Body of pancreas (tissue), 4 donors: Measurements from ENCODE around the gene NPHP4.

Experiments used
- POLR2A ChIP-seq, 3 donors: fragments of 450-650 bp; IDR thresholded peaks; one replicate each; pipeline ENCODE4 v1.6.1; 2016; ENCODE audit warnings: antibody characterized with exemption in 3 of 3, mild to moderate bottlenecking in 2 of 3
- TF ChIP-seq, protein P1 (sequence below), 7 experiments: fragments of 450-650 bp in 4 of 7; fragments of 200-600 bp in 3 of 7; sonication (generic) in 3 of 7; IDR thresholded peaks; one replicate each; pipeline ENCODE4 v1.5.1; 2016 to 2019; ENCODE audit warnings: antibody characterized with exemption in 7 of 7

GRCh38 chr1:5847013-5847659 lies 145.1 kb downstream of the NPHP4 start:
- TF ChIP-seq, protein P1, sequence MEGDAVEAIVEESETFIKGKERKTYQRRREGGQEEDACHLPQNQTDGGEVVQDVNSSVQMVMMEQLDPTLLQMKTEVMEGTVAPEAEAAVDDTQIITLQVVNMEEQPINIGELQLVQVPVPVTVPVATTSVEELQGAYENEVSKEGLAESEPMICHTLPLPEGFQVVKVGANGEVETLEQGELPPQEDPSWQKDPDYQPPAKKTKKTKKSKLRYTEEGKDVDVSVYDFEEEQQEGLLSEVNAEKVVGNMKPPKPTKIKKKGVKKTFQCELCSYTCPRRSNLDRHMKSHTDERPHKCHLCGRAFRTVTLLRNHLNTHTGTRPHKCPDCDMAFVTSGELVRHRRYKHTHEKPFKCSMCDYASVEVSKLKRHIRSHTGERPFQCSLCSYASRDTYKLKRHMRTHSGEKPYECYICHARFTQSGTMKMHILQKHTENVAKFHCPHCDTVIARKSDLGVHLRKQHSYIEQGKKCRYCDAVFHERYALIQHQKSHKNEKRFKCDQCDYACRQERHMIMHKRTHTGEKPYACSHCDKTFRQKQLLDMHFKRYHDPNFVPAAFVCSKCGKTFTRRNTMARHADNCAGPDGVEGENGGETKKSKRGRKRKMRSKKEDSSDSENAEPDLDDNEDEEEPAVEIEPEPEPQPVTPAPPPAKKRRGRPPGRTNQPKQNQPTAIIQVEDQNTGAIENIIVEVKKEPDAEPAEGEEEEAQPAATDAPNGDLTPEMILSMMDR (IDR thresholded peaks at IDR 0.05), result no peak
- TF ChIP-seq POLR2A (IDR thresholded peaks at IDR 0.05), result no peak
